Coronary artery (tissue), 2 donors: ENCODE measurements around the gene DGKQ.

Experiments
- DNase-seq: peaks from one replicate; pipeline ENCODE4 v3.0.0-alpha.2; 2017; ENCODE audit warnings: low spot score
- H3K27ac ChIP-seq, 2 donors: fragments of 200-600 bp; sonication (generic); one replicate each; pipeline ENCODE4 v1.5.1; 2016 to 2019
- H3K4me3 ChIP-seq: fragments of 200-600 bp; sonication (generic); 2 replicates; pipeline ENCODE4 v1.5.1; 2016; ENCODE audit warnings: mild to moderate bottlenecking, moderate library complexity
- CTCF ChIP-seq: fragments of 200-600 bp; sonication (generic); IDR thresholded peaks from one replicate; pipeline ENCODE4 v1.5.1; 2019; ENCODE audit warnings: antibody characterized with exemption

DGKQ gene

DNA sequence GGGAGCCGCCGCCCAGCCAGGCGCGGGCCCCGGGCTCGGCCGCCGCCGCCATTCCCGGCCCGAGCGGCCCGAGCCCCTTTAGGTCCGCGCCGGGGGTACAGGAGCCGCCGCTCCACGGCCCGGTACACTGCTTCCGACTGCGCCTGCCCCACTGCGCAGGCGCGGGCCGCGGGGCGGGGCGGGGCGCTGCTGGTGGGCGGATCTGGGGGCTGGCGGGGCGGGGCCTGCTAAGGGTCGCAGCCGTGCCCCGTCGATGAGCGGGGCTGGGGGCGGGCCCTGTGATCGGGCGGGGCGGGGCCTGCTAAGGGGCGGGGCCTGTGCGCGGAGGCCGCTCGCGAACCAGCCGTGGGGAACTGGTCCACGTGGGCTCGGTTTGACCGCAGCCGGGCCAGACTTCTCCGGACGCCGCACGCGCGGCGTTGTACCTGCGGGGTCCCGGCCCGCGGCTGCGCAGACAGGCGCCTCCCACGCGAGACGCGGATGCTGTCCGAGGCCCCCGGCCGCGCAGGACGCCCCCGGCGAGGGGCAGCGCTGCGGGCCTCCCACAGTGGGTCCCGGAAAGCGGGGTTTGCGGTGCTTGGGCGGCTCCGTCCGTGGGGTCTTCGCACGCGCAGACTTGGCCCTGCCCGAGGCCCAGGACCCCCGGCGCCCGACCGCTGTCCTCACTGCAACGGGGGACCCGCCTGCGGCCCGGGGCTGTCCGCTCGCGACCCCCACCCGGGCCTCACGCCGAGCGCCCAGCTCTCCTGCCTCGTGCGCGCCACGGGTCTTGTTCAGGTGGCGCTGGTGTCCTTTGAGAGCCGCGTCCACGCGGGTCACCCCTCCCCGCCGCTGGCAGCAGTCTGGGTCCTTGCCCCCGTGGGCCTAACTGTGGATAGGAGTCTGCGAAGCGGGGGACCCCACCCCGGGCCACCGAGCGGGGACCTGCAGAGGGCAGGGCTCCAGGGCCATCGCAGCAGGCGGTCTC, at the start of gene DGKQ:
TSS of gene DGKQ (minus strand) at position 139 of the 967 bp plus-strand sequence. CDS start at position 52, 87 bp downstream.
- no peak for TF ChIP-seq CTCF
- DNase-seq, result peak; percentile 89

DNA sequence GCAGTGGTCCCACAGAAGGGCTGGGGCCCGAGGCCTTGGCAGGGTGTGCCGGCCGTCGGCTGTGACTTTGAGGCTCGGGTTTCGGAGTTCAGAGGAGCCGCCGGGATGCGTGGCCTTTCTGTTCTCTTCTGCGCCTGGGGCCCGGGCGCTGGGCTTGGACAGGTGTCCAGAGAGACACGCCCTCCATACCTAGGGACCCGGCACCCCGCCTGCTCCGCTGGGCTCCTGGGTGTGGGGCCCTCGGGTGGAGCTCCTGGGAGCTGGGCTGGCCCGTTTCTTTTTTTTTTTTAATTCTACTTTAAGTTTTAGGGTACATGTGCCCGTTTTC, 49.3 kb upstream of the DGKQ start:
- Histone ChIP-seq H3K27ac (no peak overlapping the region), H3K4me3 (no peak overlapping the region)
- no peak for TF ChIP-seq CTCF
- no peak for DNase-seq

More for the DNA sequence above, at the start of gene DGKQ:
- Histone ChIP-seq H3K4me3 (peak within 1 kb of the TSS; percentile 94), H3K27ac (peak within 1 kb of the TSS in 1 of 2 donors; percentile 46)

DNA sequence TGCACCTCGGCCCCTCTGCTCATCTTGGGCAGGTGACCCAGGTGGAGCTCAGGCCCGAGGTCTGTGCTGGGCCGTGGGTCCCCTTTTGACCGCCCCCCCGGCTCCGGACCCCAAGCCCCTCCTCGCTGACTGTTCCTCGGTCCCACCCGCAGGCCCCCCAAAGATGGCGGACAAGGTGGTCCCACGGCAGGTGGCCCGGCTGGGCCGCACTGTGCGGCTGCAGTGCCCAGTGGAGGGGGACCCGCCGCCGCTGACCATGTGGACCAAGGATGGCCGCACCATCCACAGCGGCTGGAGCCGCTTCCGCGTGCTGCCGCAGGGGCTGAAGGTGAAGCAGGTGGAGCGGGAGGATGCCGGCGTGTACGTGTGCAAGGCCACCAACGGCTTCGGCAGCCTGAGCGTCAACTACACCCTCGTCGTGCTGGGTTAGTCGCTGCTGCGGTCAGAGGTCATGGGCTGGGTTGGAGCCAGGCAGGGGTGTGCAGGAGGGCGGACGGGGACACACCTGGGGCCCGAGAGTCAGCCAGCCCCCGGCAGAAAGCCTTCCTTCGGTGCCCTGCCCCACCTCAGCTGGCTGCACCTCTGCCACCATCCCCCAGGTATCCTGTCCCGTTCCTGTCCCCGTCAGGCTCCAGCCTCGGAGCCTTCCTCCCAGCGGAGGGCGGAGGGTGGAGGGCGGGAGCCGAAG, 48.8 kb upstream of the DGKQ start:
- TF ChIP-seq CTCF, result no peak
- DNase-seq, result no peak

GRCh38 chr4:1021386-1022050, 48.1 kb upstream of the DGKQ start:
- DNase-seq, result no peak
- no peak for TF ChIP-seq CTCF
- Histone ChIP-seq H3K4me3 (no peak overlapping the region), H3K27ac (no peak overlapping the region)

More for the DNA sequence above, 48.8 kb upstream of the DGKQ start:
- Histone ChIP-seq H3K4me3 (no peak overlapping the region), H3K27ac (no peak overlapping the region)

DNA sequence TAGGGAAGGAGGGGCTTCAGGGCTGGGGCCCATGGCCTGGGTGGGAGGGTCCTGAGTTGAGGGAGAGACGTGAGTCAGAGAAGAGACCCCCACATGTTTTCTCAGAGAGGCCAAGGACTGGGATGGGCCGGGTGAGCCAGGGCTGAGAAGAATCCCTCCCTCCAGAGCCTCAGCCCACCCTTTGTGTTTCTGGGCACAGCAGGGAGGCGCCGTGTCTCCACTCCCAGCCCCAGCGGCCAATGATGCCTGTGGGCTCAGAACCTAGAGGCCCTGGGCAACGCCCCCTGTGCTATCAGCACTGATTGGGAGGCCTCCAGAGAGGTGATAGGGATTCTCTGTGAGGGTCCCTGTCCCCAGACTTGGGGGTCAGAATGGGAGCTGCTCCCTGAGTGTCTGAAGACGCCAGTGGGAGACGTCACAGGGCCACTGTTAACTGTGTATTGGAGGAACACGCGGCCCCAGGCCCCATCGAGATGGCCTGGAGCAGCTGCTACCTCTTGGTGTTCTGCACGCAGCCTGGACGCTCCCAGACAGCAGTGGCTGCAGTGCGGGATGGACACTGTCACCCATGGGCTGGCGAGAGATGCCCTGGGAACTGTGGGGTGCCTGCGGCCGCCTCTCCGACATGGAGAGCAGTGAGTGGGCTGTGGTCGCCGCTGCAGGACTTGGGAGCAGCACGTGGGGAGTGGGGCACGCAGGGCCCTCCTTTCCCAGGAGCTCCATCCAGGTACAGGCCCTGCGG, 46.5 kb upstream of the DGKQ start:
- TF ChIP-seq CTCF, result no peak
- H3K27ac ChIP-seq, result no peak overlapping the region
- no peak for DNase-seq
- no peak overlapping the region for H3K4me3 ChIP-seq

DNA sequence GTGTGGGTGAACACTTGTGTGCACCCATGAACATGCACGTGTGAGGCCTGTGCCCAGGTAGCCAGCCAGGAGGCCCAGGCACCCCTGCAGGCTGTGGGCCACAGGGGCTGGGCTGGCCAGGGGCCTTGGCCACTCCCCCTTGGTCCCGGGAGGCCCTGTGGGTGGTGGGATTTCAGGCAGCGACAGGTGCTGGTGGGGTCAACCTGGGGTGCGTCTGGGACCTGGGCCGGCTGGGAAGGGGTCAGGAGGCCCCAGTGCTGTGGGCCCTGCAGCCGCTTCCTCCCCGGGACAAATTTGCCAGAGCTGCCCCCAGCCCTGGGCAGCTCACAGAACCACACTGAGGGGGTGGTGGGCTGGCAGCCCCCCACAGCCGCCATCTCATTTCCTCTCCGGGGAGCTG, 46.0 kb upstream of the DGKQ start:
- TF ChIP-seq CTCF, result no peak

More for the DNA sequence above, 46.0 kb upstream of the DGKQ start:
- Histone ChIP-seq H3K4me3 (no peak overlapping the region), H3K27ac (no peak overlapping the region)
- no peak for DNase-seq
